H9 (cell line): ENCODE results near the gene TMCC2. TPM values are rescaled to one million over a fixed set of nuclear protein-coding genes. Genes with fewer than 3 reads are reported as not detected.

ENCODE experiments used
- DNase-seq: peaks from one replicate; pipeline ENCODE4 v3.0.0-alpha.2; 2017
- H2AFZ ChIP-seq: one replicate; pipeline ENCODE4 v1.6.1; 2013; ENCODE audit warnings: mild to moderate bottlenecking, low read length, control low read depth, moderate library complexity
- H2AK5ac ChIP-seq: 2 replicates; pipeline ENCODE4 v1.6.1; 2013; ENCODE audit warnings: low read length, control low read depth, mixed read lengths; ENCODE audit not compliant: insufficient read length
- H2BK120ac ChIP-seq: one replicate; pipeline ENCODE4 v1.6.1; 2013; ENCODE audit warnings: low read depth, mild to moderate bottlenecking, low read length, control low read depth, inconsistent platforms; ENCODE audit not compliant: poor library complexity, severe bottlenecking
- H2BK12ac ChIP-seq: 2 replicates; pipeline ENCODE4 v1.6.1; 2013; ENCODE audit warnings: low read length, control low read depth, mixed read lengths, low read depth; ENCODE audit not compliant: insufficient read length
- H2BK15ac ChIP-seq: 2 replicates; pipeline ENCODE4 v1.6.1; 2013; ENCODE audit warnings: low read depth, low read length, control low read depth
- H2BK20ac ChIP-seq: one replicate; pipeline ENCODE4 v1.6.1; 2013; ENCODE audit warnings: low read depth, mild to moderate bottlenecking, low read length, control low read depth, inconsistent platforms; ENCODE audit not compliant: poor library complexity, severe bottlenecking
- H2BK5ac ChIP-seq: 2 replicates; pipeline ENCODE4 v1.6.1; 2013; ENCODE audit warnings: low read length, control low read depth, mixed read lengths; ENCODE audit not compliant: insufficient read length
- H3K14ac ChIP-seq: 2 replicates; pipeline ENCODE4 v1.6.1; 2013; ENCODE audit warnings: low read length, control low read depth; ENCODE audit not compliant: insufficient read depth
- H3K18ac ChIP-seq: 2 replicates; pipeline ENCODE4 v1.6.1; 2013; ENCODE audit warnings: low read depth, mild to moderate bottlenecking, mixed read lengths, low read length, control low read depth; ENCODE audit not compliant: insufficient read length
- H3K23ac ChIP-seq: 2 replicates; pipeline ENCODE4 v1.6.1; 2013; ENCODE audit warnings: low read length, control low read depth, mixed read lengths, low read depth; ENCODE audit not compliant: insufficient read length
- H3K23me2 ChIP-seq: 2 replicates; pipeline ENCODE4 v1.6.1; 2013; ENCODE audit warnings: low read depth, mild to moderate bottlenecking, mixed read lengths, low read length, control low read depth; ENCODE audit not compliant: insufficient read length, poor library complexity, severe bottlenecking
- H3K27ac ChIP-seq: 2 replicates; pipeline ENCODE4 v1.5.1; 2013; ENCODE audit warnings: low read length, control low read depth, mixed read lengths, low read depth; ENCODE audit not compliant: insufficient read length
- H3K27me3 ChIP-seq: 2 replicates; pipeline ENCODE4 v1.6.1; 2013; ENCODE audit warnings: low read length, control low read depth, inconsistent platforms; ENCODE audit not compliant: insufficient read depth
- H3K4ac ChIP-seq: 2 replicates; pipeline ENCODE4 v1.6.1; 2013; ENCODE audit warnings: low read depth, mild to moderate bottlenecking, control low read depth, inconsistent platforms, low read length, moderate library complexity
- H3K4me1 ChIP-seq: 2 replicates; pipeline ENCODE4 v1.6.1; 2013; ENCODE audit warnings: low read length, control low read depth, inconsistent platforms; ENCODE audit not compliant: insufficient read depth
- H3K4me2 ChIP-seq: 2 replicates; pipeline ENCODE4 v1.6.1; 2013; ENCODE audit warnings: low read length, control low read depth, mixed read lengths; ENCODE audit not compliant: insufficient read length, insufficient read depth
- H3K56ac ChIP-seq: 2 replicates; pipeline ENCODE4 v1.6.1; 2013; ENCODE audit warnings: low read depth, mild to moderate bottlenecking, mixed read lengths, low read length, control low read depth; ENCODE audit not compliant: insufficient read length
- H3K79me1 ChIP-seq: 2 replicates; pipeline ENCODE4 v1.6.1; 2013; ENCODE audit warnings: low read depth, mild to moderate bottlenecking, moderate library complexity, low read length, control low read depth, inconsistent platforms; ENCODE audit not compliant: insufficient read depth, poor library complexity, severe bottlenecking
- H3K79me2 ChIP-seq: 2 replicates; pipeline ENCODE4 v1.6.1; 2013; ENCODE audit warnings: low read length, control low read depth, inconsistent platforms; ENCODE audit not compliant: insufficient read depth
- H3K9ac ChIP-seq: 2 replicates; pipeline ENCODE4 v1.6.1; 2013; ENCODE audit warnings: low read length, control low read depth, mixed read lengths; ENCODE audit not compliant: insufficient read length; ENCODE audit errors: extremely low read depth
- H3K9me3 ChIP-seq: one replicate; pipeline ENCODE4 v1.6.1; 2013; ENCODE audit warnings: low read depth, low read length, inconsistent platforms; ENCODE audit not compliant: control insufficient read depth
- H3T11ph ChIP-seq: one replicate; pipeline ENCODE4 v1.6.1; 2013; ENCODE audit warnings: mild to moderate bottlenecking, low read length, control low read depth, inconsistent platforms
- H4K20me1 ChIP-seq: one replicate; pipeline ENCODE4 v1.6.1; 2013; ENCODE audit not compliant: control insufficient read depth, insufficient read length, insufficient read depth
- H4K5ac ChIP-seq: 2 replicates; pipeline ENCODE4 v1.6.1; 2013; ENCODE audit warnings: low read depth, mild to moderate bottlenecking, mixed read lengths, low read length, control low read depth; ENCODE audit not compliant: insufficient read length
- H4K8ac ChIP-seq: replicated peaks from 2 replicates; pipeline ENCODE4 v1.6.1; 2013; ENCODE audit warnings: low read length, control low read depth, mixed read lengths, low read depth; ENCODE audit not compliant: insufficient read length
- H4K91ac ChIP-seq: 2 replicates; pipeline ENCODE4 v1.6.1; 2013; ENCODE audit warnings: low read depth, mild to moderate bottlenecking, moderate library complexity, mixed read lengths, low read length, control low read depth; ENCODE audit not compliant: insufficient read length
- H3K27ac Mint-ChIP-seq, 3 experiments: 2 replicates in 2 of 3; 3 replicates in 1 of 3; pipeline ENCODE4 v1.8.0; 2020 to 2021; ENCODE audit warnings: mixed read lengths in 3 of 3, mild to moderate bottlenecking in 1 of 3, moderate library complexity in 1 of 3
- H3K27me3 Mint-ChIP-seq: 2 replicates; pipeline ENCODE4 v1.8.0; 2021; ENCODE audit warnings: low read depth, mild to moderate bottlenecking, moderate library complexity, mixed read lengths
- H3K36me3 Mint-ChIP-seq, 3 experiments: 2 replicates in 2 of 3; 3 replicates in 1 of 3; pipeline ENCODE4 v1.8.0; 2020 to 2021; ENCODE audit warnings: low read depth in 3 of 3, mixed read lengths in 3 of 3; ENCODE audit not compliant: insufficient read depth in 1 of 3
- H3K4me1 Mint-ChIP-seq, 2 experiments: 2 replicates each; pipeline ENCODE4 v1.8.0; 2020; ENCODE audit warnings: mixed read lengths in 2 of 2
- H3K4me3 Mint-ChIP-seq, 2 experiments: 2 replicates in 1 of 2; 3 replicates in 1 of 2; pipeline ENCODE4 v1.8.0; 2020 to 2021; ENCODE audit warnings: mild to moderate bottlenecking in 2 of 2, mixed read lengths in 2 of 2, moderate library complexity in 1 of 2
- H3K9me3 Mint-ChIP-seq, 2 experiments: 2 replicates in 1 of 2; 3 replicates in 1 of 2; pipeline ENCODE4 v1.8.0; 2020; ENCODE audit warnings: mild to moderate bottlenecking in 2 of 2, mixed read lengths in 2 of 2, moderate library complexity in 1 of 2
- CTCF ChIP-seq: fragments of 200-600 bp; sonication (generic); conservative IDR thresholded peaks from 3 replicates; pipeline ENCODE4 v1.8.0; 2021; ENCODE audit warnings: antibody characterized with exemption, mild to moderate bottlenecking
- WGBS: extraction: QIAGEN DNeasy Blood & Tissue Kit; methylation state at CpG from one replicate; pipeline ENCODE4 v1.1.7; 2013; ENCODE audit warnings: missing lambda C conversion rate, low lambda C conversion rate, mixed read lengths; ENCODE audit not compliant: insufficient read length; ENCODE audit errors: extremely low coverage; 5-methylcytosine and 5-hydroxymethylcytosine counted together
- total RNA-seq: library from RNA; stranded (reverse); gene quantifications from 2 replicates; pipeline ENCODE4 v1.2.1, GENCODE V29; 2021

Gene TMCC2
- total RNA-seq, 1 experiment from 2014 or later = 11.7 TPM

DNA sequence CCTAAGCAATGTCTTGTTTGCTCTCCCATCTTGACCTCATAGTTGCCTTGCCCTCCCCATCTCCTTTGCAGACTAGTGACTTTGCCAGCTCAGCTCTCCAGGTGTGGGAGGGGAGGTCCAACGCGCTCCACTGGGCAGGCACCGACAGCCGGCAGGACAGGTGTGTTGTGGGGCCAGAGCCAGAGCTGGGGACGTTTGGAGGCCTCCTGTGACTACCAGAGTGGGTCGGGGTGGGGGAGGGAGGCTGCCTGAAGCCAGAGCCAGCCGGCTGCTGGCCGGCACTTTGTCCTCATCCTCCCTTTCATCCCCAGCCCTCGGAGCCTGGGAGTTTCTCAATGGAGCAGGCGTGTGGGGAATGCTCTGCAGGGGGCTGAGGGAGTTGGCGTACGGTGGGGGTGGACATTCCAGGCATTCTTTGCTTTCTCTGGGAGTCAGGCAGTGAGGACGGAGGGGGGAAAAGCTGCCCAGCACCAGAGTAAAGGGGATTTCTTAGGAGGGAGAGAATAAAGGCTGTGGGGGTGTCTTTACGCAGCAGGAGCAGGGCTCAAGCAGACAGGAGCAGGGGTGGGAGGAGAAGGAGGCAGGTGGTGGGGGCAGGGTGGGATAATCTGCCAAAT is 73.6 kb downstream of the TMCC2 start:
- no peaks in the 10 kb centered on the region for H4K20me1 ChIP-seq
- no CpG with 5 or more reads among the region's 14 CpGs for WGBS
- Mint-ChIP-seq H3K27ac (peak overlapping the region; percentile 100), H3K9me3 (no peaks in the 10 kb centered on the region; a peak in 1 of 5 replicates), H3K4me1 (peaks cover 51 to 66% of the 10 kb centered on the region in 2 experiments), H3K27me3 (no peaks in the 10 kb centered on the region), H3K4me3 (peak overlapping the region; percentile 45 to 74), H3K36me3 (peaks cover 23 to 40% (median 40%) of the 10 kb centered on the region in 3 experiments)
- peaks cover 15% of the 10 kb centered on the region; the same call in 1 of the 2 replicates for H3K4me1 ChIP-seq
- H2BK15ac ChIP-seq = no peak overlapping the region
- peak overlapping the region; percentile 67 for H3T11ph ChIP-seq
- peak overlapping the region; percentile 66 for H3K9ac ChIP-seq
- H3K18ac ChIP-seq = peak overlapping the region; percentile 98
- peak overlapping the region; percentile 55 for H2BK12ac ChIP-seq
- peak overlapping the region; percentile 45 for H4K91ac ChIP-seq
- H2BK20ac ChIP-seq = peak overlapping the region; percentile 6
- H3K4ac ChIP-seq = peak overlapping the region; percentile 46; the same call in 1 of the 2 replicates
- H3K27ac ChIP-seq = peak overlapping the region; percentile 99
- H2BK5ac ChIP-seq = peak overlapping the region; percentile 86
- no peaks in the 10 kb centered on the region for H3K79me1 ChIP-seq
- H2AFZ ChIP-seq = no peak overlapping the region
- DNase-seq = peak; percentile 98
- no peak for TF ChIP-seq CTCF
- peaks cover 5% of the 10 kb centered on the region for H3K23me2 ChIP-seq
- H2AK5ac ChIP-seq = peak overlapping the region; percentile 5
- no peaks in the 10 kb centered on the region for H3K9me3 ChIP-seq
- peak overlapping the region; percentile 89 for H3K14ac ChIP-seq
- H3K79me2 ChIP-seq = no peaks in the 10 kb centered on the region
- H3K56ac ChIP-seq = peak overlapping the region; percentile 31
- peak overlapping the region; percentile 95 for H2BK120ac ChIP-seq
- peak overlapping the region; percentile 42 for H3K23ac ChIP-seq
- H4K5ac ChIP-seq = peak overlapping the region; percentile 75
- no peaks in the 10 kb centered on the region for H3K27me3 ChIP-seq
- H4K8ac ChIP-seq = peak overlapping the region; percentile 64
- peak overlapping the region; percentile 28 for H3K4me2 ChIP-seq
